GM21529 (cell line): Measurements from ENCODE around the gene MOB2.
"Not testable (repeated sequence)": the region's sequence is repeated elsewhere in the genome, so short reads cannot be mapped to it uniquely, and the experiment has no call there.

Experiments used
- ATAC-seq: cut with Tn5 transposase; IDR thresholded peaks from one replicate; pipeline ENCODE4 v1.9.1; 2021; ENCODE audit not compliant: unreplicated experiment

Gene MOB2

GRCh38 chr11:1518301-1518700, 31.7 kb upstream of the MOB2 start:
- no peak for ATAC-seq

DNA sequence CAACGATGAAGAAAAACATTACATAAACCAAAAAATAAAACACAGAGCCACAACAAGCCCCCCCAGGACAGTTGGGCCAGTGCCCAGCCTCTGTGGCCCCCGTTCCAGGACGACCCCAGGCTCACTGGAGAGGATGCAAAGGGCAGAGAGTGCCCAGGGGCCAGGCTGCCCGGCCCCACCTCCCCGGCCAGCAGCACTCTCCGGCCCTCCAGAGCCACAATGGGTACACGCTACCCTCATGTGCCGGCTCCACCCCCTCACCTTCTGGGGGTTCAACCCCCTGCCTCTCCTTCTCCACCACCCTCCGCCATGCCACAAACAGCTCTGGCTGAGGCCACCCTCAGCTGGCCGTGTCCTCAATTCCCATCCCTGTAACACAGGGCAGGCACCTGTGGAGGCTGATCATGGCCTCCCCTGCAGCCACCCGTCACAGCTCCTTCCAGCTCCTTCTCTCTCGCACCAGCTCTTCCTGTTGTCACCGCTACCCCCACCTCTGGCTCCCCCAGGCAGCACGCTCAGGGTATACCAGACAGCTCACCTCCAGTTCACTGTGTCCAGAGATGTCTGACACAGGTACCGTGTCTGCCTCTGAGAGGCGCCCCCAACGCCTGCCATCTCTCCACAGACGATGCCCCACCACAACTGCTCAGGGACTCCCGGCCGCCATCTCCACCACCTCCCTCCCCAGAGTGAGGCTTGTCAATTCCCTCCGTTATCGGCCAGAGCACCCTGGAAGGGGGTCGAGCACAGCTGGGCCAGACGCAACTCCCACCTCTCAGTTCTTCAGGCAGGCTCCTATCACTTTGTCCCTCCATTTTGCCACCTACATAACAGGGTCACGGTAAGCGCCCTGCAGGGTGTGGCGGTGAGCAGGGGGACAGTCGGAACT, 30.8 kb upstream of the MOB2 start:
- no peak for ATAC-seq

- ATAC-seq = no peak
These were observed 29.9 kb upstream of the MOB2 start for GRCh38 chr11:1516273-1517067.

DNA sequence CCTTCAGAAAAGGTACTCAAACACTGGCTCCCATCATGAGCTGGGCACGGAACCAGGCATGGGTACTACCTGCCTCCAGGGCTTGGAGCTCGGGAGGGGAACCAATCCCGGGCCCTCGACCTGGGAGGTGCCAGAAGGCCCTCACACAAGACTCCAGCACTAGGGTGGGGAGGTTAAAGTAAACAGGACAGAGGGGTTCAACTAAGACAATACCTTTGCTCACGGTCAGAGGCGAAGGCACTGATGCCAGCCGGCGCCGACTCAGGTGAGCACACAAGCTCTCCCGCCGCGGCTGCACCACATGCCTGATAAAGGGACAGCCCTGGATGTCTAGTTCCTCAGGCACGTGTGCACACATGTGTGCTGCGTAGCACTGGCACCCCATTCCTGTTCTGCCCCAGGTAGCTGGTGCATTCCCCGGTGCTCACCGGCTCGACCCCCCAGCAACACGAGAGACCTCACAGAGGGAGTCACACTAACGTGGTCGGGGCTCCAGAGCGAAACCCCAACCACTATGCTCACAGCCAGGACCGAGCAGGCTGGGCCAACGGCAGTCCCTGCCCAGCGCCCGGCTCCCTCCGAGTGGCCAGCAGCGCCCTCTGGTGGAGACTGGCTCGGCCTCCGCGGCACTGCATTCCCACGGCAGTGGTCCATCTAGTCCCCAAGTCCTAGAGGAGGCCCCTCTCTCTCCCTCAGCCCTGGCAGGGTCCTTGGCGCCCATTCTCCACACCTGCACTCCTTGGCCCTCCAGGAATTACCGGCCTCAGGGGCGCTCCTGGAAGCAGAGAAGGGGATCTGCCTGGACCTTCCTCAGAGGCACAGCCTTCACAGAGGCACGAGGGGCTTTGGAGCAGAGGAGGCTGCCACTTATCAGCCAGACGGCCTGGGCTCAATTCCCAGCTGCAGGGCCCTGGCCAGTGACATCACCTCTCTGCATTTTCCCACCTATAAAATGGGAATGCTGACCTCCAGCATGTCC, 28.8 kb upstream of the MOB2 start:
- no peak for ATAC-seq

DNA sequence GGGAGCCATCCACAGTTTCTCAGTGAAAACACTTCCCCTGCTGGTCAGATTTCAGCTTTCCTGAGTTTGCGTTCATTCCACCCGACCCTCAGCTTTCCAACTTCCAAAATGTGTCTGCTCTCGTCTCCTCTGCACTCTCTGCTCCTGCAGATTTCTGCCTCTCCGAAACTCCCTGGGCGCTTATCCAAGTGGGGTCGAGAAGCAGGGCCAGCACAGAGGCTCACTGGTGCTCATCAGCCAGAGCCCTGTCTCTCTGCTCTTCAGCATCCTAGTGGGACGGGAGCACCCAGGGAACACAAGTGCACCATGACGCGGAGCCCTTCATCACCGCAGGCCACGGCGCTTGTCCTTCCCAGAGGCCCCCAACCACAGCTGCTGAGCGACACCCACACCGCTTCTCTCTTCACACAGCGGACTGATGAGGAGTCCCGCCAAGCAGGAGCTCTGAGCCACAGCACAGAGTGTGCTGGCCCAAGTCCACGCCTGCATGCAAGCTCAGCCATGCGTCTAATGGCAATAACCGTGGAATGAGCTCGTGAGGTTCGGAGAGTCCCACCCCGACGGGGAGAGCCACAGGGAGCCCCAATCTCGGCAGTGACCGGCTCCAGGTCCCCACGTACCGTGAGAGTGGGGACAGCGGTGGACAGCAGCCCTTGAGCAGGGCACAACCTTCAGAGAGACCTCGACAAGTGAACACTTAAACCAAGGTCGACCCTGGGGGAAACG, 27.9 kb upstream of the MOB2 start:
- no peak for ATAC-seq

GRCh38 chr11:1513326-1514296, 27.0 kb upstream of the MOB2 start:
- ATAC-seq = no peak

- ATAC-seq = not testable (repeated sequence)
These were observed 26.1 kb upstream of the MOB2 start for GRCh38 chr11:1512531-1513258.

DNA sequence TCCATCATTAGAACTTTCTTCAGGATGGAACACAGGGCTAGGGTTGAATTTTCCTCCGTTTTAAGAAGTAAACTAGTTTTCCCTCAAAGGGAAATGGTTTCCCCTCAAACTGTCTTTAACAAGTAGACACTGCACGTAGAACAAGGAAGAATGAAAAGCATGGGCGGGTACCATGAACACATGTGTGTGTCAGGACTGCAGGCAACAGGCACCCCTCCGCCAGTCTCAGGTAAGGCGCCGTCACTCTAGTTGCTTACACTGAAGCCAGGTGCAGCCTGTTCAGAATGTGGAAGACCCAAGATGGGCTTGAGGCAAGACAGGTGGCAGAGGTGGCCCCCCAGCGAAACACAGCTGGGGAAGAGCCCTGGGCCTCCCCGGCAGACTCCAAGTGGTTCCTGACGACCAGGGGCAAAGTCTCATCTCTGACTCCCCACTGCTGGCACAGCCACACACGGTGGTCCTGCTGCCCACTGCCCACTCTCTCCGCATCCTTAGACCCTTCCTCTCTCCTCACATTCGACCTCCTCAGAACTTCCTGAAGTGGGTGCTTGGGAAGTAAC, 25.4 kb upstream of the MOB2 start:
- no peak for ATAC-seq

DNA sequence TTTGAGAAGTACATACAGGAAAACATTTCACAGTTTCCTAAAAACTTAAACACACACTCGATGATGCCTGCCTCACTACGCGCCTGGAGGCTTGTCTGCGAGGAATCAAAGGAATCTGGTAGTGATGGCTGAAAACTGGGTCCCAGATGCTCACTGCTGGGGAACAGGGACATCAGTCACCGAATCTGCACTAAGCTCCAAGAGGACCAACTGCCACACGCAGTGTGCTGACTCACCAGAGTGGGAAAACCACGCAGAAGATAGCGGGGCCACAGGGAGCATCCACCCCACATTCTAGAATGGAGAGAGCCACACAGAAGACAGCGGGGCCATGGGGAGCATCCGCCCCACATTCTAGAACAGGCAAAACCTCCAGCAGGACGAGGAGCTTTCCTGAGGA, 24.3 kb upstream of the MOB2 start:
- ATAC-seq = no peak

GRCh38 chr11:1510351-1510750, 23.8 kb upstream of the MOB2 start:
- ATAC-seq = not testable (repeated sequence)

DNA sequence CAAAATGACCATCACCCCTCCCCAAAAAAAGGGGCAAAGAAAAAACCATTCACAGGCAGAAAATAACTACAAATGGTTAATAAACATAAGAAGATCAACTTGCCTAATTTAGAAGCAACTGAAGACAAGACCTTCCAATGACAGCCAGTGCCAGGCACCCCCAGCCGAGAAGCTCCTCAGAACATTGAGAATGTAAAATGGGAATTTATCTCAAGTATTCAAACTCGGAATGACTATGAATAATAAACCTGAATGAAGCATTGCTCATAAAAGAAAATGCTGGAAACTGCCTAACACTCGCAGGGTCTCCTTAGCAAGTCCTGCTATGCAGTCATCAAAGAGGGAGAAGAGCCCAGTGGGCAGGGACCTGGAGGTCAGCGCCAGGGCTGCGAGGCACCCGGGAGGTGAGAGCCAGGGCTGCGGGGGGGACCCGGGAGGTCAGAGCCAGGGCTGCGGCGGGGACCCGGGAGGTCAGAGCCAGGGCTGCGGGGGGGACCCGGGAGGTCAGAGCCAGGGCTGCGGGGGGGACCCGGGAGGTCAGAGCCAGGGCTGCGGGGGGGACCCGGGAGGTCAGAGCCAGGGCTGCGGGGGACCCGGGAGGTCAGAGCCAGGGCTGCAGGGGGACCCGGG, 23.2 kb upstream of the MOB2 start:
- ATAC-seq = no peak

GRCh38 chr11:1508986-1509385, 22.4 kb upstream of the MOB2 start:
- no peak for ATAC-seq

DNA sequence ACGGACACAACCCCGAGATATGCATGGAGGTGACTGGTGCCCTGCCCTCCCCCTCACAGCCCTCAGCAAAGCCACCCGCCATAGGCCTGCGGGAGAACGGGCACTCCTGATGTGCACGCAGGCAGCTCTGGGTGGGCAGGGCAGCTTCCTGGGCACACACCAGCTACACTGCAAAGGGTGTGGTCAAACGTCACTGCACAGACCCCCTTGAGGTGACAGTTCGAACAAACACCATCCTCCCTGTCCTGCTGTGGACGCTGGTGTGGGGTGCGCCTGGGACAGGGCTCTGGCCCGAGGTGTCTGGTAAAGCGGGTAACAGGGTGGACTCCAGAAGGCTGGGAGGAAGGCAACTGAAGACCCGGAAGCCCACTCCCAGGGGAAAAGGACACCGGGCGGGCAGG, 21.9 kb upstream of the MOB2 start:
- no peak for ATAC-seq

- ATAC-seq = no peak
These were observed 21.0 kb upstream of the MOB2 start for GRCh38 chr11:1507381-1508140.

DNA sequence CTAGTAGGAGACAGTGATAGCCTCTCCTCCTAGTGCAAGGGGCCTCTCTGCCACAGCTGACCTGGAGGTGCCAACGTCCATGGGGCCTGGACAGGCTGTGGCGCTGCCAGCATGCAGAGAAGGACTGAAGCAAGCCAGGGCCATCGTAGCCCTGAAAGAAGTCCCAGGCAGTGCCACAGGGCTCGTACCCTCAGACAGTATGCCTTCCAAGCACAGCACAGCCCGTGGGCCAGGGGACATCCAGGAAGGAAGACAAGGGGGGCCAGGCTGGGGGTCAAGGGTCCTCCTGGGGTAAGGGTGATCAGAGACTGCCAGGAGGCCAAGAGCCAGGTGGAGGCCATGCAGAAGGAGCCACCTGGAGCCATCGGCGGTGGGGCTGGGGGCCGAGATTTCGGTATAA, 20.4 kb upstream of the MOB2 start:
- no peak for ATAC-seq

DNA sequence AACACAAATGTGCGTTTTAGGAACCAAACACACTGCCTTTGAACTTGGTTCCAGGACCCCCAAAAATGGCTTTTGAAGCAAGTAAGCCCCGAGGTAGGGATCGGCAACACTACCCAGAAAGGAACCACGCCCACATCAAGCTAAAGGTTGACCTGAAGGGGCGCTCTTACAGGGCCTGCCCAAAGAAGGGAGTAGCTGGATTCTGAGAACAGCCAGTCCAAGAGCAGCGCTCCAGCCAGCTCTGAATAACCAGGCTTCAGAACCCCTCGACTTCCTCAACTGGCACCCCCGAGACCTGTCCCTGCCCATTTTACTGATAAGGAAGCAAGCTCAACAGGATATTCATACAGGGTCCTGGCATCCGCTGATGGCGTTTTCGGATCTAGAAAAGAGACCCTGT, 18.9 kb upstream of the MOB2 start:
- ATAC-seq = no peak
